VCaP (cell line): ENCODE data around the gene ENTPD3.
A peak's percentile ranks its signal among the peaks of the same experiment; 100 is the strongest.

Source experiments
- H3K27ac ChIP-seq: fragments of 450-650 bp; 2 replicates; pipeline ENCODE4 v1.5.1; 2017
- TF ChIP-seq, protein P1 (sequence below): fragments of 450-650 bp; conservative IDR thresholded peaks from 2 replicates; pipeline ENCODE4 v1.5.1; 2017; ENCODE audit warnings: mild to moderate bottlenecking, moderate library complexity

The ENTPD3 gene

DNA sequence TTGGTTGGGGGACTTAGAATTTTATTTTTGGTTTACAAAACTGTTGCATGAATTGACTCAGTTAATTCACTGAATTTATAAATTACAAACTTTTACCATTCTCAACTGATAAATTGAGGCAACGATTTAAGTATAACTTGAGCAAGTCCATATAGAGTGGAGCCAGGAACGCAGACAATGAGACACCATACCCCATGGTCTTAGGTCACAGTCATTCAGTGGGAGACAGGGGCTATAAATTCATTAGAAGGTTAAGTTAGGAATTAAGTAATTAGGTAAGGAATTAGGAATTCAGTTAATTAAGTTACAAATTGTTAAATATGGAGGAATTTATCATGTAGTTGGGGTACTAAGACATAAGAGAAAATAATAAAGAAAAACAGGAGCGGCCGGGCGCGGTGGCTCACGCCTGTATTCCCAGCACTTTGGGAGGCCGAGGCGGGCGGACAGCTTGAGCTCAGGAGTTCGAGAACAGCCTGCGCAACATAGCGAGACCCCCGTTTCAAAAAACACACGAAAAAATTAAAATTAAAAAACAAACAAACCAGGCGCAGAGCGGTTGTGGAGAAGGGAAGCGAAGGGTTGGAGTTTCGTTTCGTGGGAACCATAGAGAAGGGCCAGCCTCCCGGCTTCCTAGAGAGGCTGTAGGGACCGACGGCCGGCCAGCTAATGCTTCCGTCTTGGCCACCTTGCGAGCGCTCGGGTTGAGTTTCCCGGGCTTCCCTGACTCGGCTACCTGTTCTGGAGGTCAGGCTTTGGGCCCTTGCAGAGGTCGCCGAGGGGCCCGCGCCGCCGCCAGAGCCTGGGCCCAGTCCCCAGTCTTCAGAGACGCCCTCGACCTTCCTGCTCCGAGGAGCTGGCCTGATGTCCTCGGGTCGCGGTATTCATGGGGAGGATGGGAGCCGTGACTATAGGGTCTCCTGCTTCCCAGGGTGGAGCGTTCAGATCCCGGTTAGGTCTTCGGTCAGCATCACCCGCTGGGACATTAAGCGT lies 89.8 kb downstream of the ENTPD3 start, which contains the start of gene ZNF619:
Gene ZNF619 (plus strand): TSS at position 645 of the 993 bp plus-strand sequence. CDS start 858 bp downstream, outside the sequence.
- peak within 1 kb of the TSS; percentile 72 for H3K27ac ChIP-seq

DNA sequence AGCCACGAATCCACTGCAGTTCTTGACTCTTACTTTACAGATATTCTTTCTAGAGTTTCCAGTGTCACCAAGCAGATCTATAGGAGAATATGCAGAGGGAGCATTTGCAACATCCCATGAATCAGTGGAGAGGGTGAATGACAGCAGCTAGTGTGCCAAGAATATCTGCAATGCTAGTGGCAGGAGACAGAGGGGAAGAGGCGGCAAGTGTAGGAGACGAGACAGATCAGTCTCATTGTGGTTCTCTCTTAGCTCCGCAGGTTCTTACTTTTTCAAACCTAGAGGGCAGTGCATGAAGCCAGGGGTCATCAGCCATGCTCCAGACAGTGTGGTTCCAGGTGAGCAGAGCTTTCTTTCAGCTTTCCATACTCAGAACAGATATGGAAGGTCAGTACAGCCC lies 90.7 kb downstream of the ENTPD3 start:
- TF ChIP-seq, protein P1, sequence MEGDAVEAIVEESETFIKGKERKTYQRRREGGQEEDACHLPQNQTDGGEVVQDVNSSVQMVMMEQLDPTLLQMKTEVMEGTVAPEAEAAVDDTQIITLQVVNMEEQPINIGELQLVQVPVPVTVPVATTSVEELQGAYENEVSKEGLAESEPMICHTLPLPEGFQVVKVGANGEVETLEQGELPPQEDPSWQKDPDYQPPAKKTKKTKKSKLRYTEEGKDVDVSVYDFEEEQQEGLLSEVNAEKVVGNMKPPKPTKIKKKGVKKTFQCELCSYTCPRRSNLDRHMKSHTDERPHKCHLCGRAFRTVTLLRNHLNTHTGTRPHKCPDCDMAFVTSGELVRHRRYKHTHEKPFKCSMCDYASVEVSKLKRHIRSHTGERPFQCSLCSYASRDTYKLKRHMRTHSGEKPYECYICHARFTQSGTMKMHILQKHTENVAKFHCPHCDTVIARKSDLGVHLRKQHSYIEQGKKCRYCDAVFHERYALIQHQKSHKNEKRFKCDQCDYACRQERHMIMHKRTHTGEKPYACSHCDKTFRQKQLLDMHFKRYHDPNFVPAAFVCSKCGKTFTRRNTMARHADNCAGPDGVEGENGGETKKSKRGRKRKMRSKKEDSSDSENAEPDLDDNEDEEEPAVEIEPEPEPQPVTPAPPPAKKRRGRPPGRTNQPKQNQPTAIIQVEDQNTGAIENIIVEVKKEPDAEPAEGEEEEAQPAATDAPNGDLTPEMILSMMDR = no peak
- H3K27ac ChIP-seq = peak overlapping the region; percentile 72; the same call in 1 of the 2 replicates

More for the DNA sequence above, 89.8 kb downstream of the ENTPD3 start, which contains the start of gene ZNF619:
- TF ChIP-seq, protein P1 = no peak
